ENCODE results near the gene ACOT7.

The ACOT7 gene

DNA sequence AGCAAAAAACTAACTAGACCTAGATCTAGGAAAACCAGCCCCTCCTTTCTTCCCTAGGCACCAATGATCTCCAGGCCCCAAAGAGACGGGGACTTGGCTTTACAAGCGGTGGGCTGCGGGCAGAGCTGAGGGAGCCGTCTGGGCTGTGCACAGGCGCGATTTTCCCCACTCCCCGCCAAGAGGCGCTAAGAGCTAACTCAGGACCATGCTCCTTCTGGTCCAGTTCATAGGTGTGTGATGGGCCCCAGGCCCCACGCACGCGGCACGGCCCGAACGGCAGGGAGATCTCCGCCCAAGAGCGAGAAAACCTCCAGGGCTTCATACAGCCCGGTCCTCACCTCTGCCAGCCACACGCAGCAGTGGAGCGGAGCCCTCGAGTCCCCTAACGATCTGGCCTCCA lies 125.2 kb downstream of the ACOT7 start:
- no peak for DNase-seq (ENCODE audit: low read depth)

DNA sequence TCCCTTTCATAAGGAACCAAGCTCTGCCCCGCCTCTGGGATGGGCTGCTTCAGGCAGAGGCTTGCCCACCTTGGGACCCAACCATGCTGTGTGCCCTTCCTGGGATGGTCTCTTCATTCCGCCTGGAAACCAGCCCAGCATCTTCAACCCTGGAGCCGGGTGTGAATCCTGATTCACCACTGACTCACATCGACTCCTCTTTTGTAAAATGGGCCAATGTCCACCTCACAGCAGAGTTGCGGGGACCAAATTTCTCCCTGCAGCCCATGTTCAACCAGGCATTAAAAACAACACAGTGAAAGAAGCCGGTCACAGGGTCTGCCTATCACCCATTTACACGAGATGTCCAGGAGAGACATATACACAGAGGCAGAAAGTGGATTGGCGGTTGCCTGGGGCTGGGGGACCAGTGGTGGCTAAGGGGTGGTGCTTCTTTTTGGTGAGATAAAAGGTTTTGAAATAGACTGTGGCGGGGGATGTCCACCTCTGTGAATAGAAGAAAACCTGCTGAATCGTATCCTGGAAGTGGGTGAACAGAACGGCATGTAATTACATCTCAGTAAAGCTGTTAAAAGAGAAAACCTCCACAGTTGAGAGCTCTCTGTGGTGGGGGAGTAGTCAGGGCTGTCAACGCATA lies 125.8 kb downstream of the ACOT7 start:
- DNase-seq (ENCODE audit: low read depth), result peak; percentile 23

DNA sequence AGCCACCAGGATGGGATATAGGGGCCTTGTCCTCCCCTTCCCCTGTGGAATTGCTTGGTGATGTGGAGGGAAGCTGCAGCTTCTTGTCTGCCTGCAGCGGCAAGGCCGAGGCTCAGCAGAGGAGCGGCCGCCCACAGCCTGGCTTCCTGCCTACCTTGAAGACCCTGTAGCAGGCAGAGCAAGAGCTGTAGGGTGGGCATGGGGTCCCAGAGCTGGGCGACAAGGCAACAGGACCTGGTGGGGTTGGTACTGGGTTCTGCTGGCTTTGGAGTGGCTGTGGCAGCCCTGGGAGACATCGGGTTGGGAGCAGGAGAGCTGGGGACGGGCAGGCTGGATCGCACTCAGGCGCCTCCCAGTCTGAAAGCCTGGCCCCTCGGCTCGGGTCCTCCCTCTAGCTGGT lies 126.9 kb downstream of the ACOT7 start:
- DNase-seq (ENCODE audit: low read depth), result no peak

DNA sequence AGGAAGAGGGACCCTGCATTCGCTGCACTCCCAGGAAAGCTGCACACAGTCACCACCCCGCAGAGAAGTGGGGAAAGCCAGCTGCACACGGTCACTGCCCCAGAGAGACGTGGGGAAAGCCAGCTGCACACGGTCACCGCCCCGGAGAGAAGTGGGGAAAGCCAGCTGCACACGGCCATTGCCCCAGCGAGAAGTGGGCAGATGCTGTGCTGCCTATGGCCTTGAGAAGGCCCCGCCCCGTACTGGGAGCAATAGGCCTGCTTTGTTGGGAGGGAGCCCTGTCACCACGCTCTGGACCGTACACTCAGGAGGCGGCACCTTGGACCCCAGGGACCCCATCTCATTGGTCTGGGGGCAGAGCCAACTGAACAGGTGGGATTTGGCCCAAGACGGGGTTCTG lies 128.4 kb downstream of the ACOT7 start:
- DNase-seq (ENCODE audit: low read depth), result no peak

DNA sequence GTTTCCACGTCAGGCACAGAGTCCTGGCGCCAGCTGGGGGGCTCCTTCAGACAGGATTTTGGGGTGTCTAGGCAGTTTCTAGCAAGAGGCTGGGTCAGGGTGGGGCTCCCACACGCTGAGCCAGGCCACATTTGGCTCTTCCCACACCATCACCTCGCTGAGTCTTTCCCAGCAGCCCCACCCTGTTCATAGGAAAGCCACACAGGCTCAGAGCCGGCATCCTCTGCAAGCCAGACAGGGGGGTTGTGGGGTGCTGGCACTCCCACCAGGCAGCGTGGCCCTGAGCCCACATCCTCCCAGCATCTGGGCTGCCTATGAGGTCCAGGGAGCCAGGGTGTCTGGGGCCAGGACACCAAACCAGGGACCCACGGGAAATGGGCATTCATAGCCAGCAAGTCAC lies 129.9 kb downstream of the ACOT7 start:
- no peak for DNase-seq (ENCODE audit: low read depth)

DNA sequence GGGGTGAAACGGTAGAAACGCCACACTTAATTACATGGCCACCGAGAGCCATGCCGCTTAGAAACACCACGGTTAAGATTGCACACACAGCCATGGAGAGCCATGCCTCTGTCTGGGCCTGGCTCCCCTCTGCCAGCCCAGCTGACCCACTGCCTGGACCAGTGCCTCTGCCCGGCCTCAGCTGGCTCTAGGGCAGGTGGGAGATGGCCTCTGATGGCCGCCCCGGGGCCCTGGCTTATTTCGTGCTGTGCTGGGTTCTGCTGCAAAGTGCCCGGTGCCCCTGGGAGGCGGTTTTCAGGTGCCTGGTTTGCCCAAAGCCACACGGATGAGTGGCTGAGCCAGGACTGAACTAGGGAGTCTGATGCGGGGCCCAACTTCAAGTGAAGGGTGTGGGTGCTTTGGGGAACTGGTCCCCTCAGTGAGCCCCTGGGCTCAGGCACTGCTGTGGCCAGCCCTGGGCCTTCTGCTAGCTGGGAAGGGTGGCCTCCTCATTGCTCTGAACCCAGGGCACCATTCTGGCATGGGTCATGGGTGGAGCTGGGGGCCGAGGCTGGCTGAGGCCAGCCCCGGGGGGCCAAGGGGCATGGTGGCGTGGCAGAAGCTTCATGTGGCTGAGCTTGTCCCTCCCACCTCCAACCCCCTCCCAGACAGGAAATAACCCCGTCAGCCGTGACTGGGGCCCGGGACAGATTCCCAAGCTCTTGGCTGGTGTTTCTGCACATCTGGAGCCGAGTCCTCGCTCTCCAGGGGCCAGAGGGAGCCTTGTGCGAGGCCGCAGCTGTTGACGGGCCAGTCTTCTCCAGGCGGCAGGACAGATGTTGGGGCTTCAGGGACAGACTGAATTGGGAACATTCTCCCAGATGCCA lies 130.8 kb downstream of the ACOT7 start:
- DNase-seq (ENCODE audit: low read depth), result no peak

DNA sequence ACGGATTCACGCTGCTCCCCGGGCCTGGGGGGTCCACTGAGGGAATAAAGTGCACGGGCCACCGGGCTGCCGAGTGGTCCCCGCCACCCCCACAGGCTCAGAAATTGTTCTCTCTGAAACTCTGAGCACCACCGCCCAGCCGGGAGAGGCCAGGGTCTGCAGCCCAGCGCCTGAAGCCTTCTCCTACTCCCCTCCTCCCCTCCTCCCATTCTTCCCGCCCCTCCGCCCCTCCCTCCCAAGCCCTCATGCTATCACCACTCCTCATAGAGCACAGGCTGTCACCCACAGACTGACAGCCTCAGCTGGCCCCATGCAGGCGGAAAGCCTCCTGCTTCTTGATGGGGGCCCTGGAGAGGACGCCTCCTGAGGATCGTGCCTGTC lies 132.0 kb downstream of the ACOT7 start:
- DNase-seq (ENCODE audit: low read depth), result no peak

DNA sequence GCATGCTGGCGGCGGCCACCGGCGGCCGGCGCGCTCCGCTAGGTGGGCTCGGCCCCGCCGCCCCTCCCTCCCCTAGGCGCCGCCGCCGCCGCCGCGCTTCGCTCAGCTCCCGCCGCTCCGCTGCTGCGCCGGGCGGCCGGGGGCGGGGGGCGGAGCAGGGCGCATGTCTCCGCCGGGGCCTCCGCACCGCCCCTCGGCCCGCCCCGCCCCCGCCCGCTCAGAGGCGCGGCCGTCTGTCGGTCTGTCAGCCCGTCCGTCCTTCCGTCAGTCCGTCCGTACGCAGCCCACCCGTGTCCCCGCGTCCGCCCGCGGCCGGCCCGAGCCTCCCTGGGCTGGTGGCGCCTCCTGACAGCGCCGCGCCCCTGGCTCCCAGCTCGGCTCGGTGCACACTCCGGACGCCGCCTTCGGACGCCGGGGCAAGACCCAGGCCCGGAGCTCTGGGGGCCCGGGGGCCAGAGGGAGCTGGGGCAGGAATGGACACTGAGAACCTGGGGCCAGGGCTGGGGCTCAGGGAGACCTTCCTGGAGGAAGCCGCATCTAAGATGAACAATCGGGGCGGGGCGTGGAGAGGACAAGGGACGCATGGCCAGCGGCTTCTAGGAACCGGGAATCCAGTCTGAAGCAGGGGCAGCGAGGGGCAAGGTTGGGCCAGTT lies 132.5 kb downstream of the ACOT7 start, which contains the start of gene GPR153:
Gene GPR153, minus strand, starts transcription at position 138 of the 654 bp plus-strand sequence. CDS start 6,193 bp downstream, outside the sequence.
- DNase-seq (ENCODE audit: low read depth), result no peak

DNA sequence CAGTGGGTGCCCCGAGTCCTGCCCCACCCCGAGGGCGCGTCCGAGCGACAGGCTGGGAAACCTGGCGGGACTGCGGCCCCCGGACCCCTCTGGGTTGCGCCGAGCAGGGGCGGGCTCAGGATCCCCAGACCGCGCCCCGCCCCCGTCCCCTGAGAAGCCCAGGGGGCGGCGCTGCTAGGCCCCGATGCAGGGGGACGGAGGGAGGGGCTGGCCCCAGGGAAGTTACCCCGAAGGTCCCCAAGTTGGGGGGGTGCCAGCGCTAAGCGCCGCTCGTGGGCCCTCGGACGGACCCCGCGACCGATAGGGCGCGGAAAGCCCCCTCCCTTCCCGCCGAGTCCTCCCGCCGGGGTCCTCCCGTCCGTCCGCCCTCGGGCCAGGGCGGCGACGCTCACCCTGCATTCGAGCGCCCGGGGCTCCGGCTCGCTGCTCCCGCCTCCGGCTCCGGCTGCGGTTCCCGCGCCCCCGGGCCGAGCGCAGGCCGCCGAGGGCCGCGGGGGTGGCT lies 133.1 kb downstream of the ACOT7 start:
- DNase-seq (ENCODE audit: low read depth), result no peak

DNA sequence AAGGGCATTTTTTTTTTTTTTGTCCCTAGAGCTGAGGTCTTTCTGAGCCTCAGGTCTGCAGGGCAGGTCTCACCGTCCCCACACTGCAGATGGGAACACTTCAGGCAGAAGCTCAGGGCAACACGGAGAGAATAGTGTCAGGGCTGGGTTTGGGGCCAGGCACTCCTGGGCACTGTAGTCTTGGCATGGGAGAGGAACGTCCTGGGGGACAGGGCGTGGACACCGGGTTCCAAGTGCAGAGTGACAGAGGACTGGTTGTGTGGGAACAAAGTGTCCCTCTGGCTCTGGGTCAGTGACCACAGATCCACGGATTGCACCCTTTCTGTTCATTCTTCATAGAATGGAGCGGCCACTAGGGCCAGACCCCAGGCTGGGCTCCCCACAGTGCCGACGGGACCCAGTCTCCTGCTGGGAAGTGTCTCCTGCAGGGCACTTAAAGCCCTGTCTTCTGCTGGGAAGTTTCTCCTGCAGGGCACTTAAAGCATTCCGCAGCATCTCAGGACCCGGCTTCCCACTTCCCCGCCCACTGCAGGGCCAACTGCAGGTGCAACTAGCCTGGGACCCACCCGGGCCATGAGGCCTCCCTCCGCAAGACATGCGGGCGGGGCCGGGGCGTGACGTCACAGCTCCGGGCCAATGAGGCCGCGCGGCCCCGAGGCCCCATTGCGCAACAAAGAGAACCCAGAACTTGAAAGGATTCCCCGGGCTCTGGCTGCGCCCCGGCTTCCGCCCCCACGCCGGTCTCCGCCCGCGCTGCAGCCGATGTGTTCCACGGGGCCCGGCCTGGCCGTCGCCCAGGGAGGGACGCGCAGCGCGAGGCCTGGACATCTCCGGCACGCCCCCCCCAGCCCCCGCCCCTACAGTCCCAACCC lies 133.8 kb downstream of the ACOT7 start:
- DNase-seq (ENCODE audit: low read depth), result peak; percentile 52

DNA sequence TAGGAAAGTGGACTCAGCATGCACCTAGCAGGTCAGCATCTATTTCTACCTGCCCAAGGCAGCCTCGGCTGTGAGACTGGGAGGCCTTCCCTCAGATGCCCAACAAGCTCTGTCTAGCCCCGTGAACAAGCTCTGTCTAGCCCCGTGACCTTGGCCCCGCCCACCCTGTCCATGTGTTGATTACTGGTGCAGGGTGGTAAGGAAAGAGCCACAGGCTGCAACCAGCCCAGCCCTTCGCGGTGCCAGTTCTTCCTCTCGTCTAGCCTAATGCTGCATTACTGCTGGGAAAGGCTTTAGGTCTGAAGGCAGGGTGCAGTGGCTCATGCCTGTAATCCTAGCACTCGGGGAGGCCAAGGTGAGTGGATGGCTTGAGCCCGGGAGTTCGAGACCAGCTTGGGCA lies 134.9 kb downstream of the ACOT7 start:
- no peak for DNase-seq (ENCODE audit: low read depth)

DNA sequence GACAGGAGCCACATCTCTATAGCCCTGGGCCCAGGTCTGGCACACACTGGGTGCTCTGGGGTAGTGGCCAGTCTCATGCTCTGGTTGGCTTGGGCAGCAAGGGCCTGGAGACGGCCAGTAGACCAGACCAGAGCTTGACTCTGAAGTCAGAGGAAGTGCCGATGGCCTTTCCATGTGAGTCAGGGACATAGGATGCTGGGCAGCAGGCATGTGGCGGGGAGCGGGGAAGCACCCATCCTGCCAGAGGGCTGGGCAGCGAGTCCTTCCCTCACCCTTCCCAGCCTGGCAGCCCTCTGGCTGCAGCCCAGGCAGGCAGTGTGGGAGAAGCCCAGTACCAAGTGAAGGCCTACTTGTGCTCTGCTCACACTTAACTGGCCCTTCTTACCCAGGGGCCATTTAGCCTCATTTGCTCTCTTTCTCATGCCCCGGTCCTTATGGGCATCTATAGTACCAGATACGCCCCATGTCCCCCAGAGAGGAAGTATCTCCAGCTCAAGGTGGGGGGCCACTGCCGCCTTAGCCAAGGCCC lies 136.0 kb downstream of the ACOT7 start:
- DNase-seq (ENCODE audit: low read depth), result no peak

DNA sequence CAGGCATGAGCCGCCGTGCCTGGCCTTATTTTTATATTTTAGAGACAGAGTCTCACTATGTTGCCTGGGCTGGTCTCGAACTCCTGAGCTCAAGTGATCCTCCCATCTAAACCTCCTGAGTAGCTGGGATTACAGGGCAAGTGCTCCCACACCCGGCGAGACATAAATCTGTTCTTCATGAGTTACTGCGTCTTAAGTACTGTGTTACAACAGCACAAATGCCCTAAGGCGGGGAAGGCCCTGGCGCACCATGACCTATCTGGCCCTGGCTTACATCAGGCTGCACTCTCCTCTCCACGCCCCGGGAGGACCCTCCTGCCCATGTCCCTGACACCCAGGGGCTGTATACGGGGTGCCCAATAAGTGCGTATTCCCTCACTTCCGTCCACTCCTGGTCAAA lies 136.9 kb downstream of the ACOT7 start:
- no peak for DNase-seq (ENCODE audit: low read depth)

DNA sequence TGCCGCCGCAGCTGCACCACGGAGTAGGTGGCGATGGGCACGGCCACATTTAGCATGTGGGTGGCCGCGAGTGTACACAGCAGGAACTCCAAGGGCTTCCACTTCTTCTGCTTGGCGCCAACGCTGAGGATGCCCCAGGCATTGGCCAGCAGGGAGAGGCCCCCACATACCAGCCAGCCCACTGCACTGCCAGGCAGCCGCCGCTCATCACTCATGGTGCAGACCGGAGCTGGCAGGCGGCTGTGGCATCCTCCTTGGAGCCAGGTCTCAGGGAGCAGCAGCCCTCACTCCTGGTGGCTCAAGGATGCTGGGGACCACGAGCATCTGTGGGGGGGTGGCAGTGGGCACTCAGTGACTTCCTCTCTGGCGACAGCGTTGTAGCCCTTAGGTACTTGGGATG lies 138.9 kb downstream of the ACOT7 start:
- DNase-seq (ENCODE audit: low read depth), result no peak

DNA sequence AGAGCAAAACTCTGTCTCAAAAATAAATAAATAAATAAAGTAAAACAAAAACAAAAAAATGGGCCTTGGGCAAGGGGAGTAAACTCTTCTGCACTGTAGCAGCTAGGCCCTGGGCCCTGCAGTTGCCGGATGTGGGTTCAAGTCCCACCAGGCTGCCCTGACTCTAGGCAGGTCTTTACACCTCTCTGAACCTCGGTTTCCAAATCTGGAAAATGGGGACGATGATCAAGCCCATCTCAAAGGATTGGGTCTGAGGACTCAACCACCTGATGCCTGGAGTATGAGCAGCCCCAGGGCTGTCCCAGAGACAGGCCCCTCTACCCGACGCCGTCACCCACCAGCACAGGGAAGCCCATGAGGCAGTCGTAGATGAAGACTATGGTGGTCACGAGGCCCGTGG lies 140.2 kb downstream of the ACOT7 start:
- no peak for DNase-seq (ENCODE audit: low read depth)

DNA sequence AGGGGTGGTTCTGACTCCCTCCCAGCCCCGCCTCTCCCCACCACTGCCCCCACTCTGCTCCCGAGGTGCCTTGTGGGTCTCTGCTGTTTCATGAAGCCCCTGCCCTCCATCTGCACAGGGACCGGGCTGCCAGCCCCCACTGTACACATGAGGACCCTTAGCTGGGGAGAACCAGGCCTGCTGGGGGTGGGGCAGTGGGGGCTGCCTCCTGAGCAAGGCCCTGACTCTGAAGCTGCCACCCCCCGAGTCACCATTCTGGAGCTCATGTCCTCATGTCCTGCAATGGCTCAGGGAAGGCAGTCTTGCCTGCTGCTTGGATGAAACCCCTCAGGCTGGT lies 141.2 kb downstream of the ACOT7 start:
- no peak for DNase-seq (ENCODE audit: low read depth)

DNA sequence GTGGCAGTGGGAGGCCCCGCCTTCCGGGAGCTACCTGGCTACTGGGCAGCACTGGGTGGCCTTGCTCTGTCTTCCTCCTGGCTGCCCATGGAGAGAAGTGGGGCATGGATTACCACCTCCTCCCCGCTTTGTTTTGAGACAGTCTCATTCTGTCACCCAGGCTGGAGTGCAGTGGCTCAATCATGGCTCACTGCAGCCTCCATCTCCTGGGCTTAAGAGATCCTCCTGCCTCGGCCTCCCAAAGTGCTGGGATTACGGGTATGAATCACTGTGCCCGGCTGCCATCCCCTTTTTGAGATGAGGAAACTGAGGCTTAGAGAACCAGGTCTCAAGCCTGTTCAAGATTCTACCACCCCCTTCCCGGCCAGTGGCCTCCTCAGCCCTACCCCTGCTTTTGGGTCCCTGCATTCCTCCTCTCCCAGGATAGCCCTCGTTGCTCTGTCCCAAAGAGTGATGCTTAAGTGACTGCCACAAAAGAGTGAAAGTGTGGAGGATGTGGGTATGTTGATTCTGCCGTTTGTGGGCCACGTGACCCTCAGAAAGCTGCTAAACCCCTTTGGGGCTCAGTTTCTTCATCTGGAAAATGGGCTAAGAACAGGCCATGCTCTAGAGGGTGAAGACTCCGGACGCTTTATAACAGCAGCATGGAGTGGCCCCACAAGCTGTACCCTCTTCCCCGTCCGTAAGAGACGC lies 141.7 kb downstream of the ACOT7 start:
- DNase-seq (ENCODE audit: low read depth), result no peak

DNA sequence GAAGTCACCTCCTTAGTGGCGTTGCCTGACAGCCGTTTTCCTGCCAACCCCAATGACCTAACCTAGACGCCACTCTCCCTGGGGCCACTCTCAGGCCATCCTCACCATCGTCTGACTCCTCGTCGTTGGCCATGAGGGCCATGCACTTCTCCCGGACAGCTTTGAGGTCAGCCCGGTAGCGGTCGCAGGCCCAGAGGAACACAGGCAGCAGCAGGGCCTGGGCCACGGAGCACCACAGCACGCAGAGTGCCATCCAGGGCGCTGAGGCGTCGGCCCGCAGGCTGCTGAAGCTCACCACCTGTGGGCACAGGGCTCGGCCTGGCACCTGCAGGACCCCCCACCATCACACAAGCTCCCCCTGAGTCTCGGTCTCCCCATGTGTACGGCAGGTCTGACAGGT lies 142.3 kb downstream of the ACOT7 start:
- DNase-seq (ENCODE audit: low read depth), result no peak

DNA sequence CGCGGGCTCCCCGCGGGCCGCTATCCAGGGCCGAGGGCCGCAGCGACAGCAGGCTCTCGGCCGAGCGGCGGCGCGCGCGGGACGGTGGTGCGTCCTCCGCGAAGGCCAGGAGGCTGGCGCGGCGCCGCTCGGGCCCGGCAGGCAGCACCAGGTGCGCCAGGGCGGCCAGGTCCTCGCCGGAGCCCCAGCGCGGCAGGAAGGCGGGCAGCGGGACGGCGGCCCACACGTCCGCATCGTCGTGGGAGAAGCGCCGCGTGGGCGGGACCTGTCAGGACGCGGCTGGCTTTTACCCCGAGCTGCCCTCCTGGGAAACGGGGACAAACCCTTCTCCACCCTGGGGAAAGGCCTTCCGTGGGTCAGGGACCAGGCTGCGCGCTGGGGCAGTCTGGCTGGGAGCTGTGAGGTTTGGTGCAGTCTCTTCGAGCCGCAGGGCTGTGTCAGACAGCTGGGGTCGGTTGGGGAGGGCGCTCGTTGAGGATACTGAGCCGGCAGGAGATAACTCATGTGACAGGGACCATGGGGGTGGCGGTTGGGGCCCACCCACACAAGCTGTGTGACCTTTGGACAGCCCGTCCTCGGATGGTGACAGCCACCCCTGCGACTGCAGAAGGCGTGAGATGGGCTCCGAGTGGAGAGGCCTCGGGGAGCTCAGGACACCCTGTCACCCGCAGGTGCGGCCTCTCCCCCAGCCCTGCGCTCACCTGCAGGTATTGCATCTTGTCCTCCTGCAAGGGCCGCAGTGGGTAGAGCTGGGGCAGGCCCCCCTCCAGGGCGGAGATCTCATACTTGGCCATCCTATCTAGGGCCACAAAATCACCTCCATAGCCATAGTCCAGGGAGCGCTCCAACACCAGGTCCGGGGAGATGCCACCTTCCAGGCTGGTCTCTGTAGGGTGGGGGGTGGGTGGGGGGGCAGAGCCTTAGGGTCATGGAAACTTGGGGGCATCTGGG lies 143.6 kb downstream of the ACOT7 start:
- no peak for DNase-seq (ENCODE audit: low read depth)

Data from stromal cell of bone marrow (primary cell).